Endometrium (tissue), 2 donors: Measurements from ENCODE around the gene PCNT.
"Not testable (repeated sequence)": the region's sequence is repeated elsewhere in the genome, so short reads cannot be mapped to it uniquely, and the experiment has no call there.

ENCODE experiments used
- FAIRE-seq: peaks from 2 replicates; lab custom pipeline; 2012; peaks lifted over from hg19 to GRCh38; lab: Jason Lieb, UNC
- donor health status: control.
- donor health status: control.

Gene PCNT

DNA sequence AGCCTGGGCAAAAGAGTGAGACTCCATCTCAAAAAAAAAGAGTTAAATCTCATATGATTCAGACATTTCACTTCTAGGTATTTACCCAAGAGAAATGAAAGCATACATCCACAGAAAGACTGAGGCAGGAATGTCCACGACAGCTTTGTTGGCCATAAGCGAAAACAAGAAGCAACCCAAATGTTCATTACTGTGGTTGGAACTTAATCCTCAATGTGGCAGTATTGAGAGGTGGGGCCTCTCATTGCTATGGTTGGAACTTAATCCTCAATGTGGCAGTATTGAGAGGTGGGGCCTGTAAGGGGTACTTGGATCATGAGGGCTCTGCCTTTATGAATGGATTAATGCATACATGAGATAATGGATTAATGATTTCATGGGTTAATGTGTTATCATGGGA is 15.5 kb upstream of the PCNT start:
- no peak for FAIRE-seq

DNA sequence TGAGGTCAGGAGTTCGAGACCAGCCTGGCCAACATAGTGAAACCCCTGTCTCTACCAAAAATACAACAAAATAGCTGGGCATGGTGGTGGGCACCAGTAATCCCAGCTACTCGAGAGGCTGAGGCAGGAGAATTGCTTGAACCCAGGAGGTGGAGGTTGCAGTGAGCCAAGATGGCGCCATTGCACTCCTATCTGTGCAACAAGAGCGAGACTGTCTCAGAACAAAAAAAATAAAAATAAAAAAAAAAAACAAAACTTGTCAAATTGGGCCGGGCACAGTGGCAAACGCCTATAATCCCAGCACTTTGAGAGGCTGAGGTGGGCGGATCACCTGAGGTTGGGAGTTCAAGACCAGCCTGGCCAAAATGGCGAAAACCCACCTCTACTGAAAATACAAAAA is 13.7 kb upstream of the PCNT start:
- FAIRE-seq = not testable (repeated sequence)

DNA sequence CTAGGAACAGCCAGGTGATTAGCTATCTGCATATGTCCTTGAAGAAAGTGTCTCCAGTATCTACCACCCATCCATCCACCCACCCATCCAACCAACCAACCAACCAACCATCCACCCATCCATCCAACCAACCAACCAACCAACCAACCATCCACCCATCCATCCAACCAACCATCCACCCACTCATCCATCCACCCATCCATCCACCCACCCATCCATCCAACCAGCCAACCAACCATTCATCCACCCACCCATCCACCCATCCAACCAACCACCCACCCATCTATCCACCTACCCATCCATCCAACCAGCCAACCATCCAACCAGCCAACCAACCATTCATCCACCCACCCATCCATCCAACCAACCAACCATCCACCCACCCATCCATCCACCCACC is 12.4 kb upstream of the PCNT start:
- no peak for FAIRE-seq

DNA sequence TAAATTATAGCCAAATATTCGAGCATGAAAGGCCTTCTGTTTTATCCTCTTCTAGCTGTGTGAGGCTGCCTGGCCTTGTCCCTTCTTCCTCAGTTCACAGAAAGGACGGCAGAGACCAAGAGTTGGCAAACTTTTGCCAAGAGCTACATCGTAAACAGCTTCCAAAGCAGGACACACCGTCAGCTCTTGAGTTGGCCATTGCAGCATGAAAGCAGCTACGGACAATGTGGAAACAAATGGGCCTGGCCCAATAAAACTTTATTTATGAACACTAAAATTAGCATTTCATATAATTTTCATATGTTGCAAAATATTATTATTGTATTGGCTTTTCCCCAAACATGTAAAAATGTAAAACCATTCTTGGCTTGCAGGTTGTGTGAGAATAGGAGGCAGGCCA is 11.0 kb upstream of the PCNT start:
- no peak for FAIRE-seq

DNA sequence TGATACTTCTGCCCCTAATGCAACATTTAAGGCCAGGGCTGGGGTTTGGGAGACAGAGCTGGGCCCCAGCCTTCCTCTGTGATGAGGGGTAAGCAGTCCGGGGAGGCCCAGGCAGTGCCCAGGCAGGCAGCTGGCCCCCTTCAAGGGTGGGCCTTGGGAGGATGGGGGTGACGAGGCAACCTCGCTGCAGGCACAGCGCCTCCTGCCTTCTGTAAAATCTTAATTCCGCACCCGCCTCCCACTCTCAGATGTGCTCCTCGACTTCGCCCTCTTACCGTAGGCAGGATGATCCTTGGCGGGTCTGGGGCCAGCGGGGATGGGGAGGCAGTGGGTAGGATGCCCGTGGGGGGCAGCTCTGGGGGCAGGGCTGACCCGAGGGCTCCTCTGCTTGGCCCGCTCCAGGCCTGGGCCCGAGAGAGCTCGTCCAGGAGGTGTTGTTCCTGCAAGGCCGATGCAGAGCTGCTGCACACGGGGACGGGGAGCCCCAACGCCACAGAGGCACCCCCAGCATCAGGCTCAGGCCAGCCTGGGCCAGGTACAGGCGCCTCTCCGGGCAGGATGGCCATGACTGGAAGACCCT is 9.4 kb upstream of the PCNT start:
- no peak for FAIRE-seq

DNA sequence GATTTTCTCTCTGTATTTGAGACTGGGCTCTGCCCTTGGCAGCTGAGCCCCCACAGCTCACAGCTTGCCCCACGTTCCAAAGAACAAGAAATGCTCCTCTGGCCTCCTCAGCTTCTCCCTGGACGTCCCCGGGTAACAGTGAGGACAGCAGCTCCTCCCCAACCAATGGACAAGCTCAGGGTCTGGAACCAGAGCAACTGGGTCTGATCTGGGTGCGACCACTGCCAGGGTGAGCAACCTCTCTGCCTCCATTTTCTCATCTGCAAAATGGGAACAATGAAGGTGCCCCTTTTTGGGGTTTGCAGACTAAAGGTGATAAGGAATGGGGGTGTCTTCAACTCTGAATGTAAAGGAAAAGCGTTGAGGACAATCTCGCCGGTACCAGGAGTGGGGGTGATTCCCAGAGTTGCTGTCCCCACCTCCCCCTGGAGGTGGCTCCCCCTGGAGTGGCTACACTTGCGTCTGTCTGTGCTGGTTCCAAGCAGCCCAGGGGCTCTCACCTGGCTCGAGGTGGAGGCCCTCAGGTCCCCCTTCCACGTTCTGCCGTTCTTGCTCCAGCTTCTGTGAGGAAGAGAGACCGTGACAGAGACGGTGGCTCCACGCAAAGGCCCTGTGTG is 7.1 kb upstream of the PCNT start:
- no peak for FAIRE-seq

DNA sequence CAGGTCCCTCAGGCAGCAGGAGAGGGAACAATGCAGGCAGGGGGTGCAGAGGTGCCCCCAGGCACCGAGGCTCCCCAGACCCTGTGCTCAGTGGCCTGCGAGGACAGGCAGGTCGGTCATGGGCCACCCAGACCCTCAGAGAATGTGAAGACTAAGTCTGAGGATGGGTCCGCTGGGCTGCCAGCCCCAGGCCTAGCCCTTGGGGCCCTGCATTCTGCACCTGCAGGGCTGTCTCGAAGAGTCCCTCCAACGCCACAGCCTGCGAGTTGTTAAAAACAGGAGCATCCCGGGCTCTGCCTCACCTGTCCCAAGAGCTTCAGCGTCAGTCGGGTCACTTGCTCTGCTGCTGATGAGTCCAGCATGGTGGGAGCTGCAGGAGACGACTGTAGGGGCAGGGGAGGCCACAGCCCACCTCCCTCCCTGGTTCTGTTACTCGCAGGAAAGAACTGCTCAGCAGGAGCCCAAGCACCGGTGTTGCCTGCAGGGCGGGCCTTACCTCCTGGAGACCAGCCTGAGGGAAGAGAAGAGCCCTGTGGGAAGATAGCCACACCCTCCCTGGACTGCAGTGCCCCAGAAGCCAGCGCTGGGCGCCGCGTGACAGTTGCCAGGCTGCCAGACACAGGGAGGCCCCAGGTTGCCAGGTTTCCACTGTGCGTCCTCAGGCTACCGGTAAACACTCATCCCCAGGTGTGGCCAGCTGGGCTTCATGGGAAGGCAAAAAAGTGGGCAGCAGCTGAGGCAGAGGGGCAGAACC is 6.1 kb upstream of the PCNT start:
- FAIRE-seq = no peak

DNA sequence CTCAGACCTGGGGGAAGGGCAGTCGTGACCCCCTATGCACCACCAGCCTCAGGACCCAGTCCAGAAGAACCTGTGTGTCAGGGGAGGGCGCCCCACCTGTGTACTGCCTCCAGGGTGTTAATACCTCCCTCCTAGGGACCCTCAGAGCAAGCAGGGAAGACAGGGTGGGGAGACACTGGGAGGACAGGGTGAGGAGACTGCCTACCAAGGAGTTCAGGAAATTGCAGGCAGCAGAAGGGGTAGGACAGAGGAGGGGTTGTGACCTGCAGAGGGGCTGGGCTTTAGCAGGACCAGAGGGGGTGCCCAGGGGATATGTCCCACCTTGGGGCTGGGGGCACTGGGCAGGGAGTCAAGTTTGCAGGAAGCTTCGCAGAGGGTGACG is 5.5 kb upstream of the PCNT start:
- no peak for FAIRE-seq

DNA sequence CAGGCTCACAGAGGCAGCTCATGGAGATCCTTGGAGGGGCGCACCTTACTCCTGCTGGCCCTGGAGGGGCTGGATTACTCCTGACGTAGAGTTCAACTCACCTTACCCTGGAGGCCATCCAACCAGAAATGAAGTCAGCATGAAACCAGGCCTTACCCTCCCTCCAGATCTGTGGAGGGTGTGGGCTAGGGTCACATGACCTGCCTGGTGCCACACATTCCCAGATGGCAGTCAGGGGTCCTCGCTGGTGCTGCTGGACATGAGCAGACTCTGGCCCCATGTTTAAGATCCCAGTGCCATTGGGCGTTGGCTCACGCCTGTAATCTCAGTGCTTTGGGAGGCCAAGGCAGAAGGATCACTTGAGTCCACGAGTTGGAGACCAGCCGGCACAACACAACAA is 4.8 kb upstream of the PCNT start:
- FAIRE-seq = no peak

DNA sequence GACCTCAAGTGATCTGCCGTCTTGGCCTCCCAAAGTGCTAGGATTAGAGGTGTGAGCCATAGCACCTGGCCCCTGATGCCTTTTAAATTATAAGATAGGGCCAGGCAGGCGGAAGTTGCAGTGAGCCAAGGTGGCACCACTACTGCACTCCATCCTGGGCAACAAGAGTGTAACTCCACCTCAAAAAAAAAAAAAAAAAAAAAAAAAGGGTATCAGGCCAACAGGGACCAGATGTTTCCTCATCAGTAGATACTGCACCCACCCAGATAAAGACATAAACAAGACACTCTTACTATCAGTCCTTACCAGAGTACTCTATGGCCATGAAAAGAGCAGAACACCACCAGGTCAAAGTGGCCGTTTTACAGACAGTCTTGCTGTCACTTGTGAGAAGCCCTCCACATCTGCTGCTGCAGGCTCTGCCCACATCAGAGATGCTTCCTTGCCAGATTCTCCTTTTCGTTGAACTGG is 3.6 kb upstream of the PCNT start:
- FAIRE-seq = no peak

DNA sequence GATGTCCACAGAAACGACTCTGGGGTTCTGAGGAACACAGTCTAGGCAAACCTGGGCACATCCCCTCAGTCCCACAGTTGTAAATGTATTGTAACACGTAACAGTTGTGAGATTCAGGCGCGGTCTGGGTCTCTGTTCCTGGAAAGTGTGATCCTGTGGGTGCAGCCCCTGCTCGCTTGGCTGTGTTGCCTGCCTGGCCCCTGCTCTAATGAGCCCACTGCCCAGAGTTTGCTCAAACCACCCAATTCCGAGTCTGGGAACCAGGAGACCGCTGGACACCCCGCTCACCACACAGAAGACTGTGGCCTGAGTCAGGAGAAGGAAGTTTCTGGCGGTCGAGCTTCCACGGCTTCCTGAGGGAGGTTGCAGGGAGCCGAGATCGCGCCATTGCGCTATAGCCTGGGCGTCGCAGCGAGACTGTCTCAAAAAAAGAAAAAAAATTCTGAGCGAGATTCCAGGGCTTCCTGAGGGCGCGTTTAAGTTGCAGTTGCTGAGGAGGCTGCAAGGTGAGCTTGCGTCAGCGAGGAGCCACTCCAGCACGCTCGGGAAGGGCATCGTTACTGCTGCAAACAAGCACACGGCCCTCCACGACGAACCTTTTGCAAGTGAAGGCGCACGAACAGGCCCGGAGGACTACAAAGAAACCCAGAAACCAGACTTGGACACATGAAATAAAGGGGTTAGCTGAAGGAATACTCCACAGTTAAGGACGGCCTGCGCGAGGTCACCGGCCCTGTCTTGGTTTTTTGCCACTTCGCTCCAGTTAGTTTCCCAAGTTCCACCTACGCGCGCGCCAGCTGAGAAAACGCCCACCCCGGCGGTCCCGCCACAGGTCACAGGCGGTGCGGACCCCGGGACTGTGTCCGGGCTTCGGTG is 1.4 kb upstream of the PCNT start:
- no peak for FAIRE-seq

DNA sequence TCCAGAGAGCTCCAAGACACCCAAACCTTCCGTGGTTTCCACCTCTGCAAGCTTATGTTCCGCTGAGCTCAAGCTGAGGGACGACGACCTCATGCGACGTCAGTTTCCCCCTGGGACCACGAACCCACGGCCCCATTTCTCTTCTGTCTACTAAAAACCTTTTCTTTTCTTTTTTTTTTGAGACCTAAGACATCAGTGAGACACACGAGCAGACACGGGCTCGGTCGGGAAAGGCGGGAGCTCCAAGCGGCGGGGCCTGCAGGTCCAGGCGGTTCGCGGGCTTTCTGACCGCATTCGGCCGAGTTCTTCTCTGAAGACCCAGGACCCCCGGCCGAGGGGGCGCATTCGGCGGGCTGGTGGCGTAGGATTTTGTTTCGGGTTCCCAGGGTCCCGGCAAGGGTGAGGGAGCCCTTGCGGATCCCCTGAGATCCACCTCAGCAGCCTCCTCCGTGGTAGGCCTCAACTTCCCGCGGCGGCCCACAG is 688 bp upstream of the PCNT start:
- no peak for FAIRE-seq

DNA sequence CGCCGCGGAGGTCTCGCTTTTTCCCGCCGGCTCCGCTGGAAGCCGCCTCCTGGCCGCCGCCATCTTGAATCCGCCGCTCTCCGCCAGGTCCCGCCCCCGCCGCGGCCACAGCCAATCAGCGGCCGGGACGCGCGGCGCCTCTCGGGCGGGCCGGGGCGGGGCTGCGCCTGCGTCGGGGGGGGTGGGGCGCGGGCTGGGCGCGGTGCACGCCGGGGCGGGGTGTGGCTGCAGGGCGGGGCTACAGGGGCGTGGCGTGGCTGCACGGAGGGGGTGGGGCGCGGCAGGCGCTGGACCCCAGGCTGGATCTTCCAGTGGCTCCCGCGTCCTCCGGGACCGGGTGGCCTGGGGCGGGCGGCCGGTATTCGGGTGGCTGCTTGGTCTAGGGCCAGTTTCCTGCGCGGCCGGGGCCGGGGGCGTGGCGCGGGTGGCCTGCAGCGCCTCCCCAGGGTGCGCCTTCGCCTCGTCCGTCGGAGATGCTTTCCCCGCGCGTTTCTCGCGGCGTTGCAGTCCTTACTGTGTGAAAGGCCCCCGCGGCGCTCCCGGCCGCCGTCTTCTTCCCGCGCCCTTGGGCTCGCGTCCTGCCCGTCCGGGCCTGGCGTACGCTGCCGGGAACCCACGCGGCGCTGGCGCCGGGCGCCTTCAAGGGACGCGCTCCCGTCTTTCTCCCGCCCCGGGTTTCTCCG is 575 bp downstream of the PCNT start:
- FAIRE-seq = no peak

DNA sequence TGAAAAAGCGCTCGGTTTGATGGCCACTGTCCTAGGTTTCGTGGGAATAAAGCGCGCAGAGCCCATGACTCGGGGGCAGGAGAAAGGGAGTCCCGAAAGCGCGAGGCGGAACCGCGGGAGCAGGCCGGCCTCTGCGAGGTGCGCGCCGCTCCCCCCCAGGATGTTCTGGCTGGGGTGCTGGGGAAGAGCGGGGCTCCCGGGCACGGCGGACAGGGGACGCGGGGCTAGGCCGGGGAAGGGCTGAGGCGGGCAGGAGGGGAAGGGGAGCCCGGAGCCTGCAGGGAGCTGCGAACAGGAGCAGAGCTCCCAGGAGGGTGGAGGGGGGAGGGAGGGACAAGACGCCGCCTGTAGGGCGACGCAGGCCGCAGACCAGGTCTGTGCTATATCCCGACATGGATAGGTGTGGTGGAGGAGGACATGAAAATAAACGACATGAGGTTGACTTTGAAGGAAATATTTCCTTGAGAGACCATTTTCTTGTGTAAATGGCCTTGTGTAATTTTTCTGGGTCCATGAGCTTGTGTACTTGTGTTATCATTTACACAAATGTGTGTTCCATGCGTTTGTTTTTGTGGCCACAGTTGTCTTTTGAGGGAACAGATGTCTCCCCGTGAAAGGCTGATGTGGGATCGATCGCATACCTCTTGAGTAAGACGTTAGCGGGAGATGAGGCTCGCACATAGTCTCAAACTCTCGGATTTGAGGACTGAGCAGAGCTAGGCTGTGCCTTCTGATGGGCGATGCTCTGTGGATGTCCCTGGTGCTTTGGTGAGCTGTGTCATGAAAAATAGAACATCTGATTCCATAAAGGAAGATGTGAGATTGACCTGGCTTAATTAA is 1.3 kb downstream of the PCNT start:
- no peak for FAIRE-seq

DNA sequence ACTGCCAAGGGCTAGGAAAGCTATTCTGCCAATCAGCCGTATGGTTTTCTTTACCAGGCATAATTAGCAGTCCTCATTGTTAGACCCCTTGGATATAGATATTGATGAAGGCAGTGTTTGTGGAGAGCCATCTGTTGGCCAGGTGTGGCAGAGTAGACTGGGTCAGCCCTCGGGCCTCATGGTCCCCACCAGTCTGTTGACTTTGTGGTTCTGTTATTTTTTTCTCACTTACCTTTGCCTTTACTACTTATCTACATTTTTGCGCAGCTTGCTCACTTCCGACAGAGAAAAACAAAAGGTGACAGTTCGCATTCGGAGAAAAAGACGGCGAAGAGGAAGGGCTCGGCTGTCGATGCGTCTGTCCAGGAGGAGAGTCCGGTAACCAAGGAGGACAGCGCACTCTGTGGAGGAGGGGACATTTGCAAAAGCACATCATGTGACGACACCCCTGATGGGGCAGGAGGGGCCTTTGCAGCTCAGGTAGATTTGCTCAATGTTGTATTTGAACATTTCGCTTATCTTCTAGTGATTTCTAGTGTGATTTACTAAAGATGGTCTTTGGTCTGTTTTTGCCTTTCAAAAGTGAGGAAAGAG is 2.3 kb downstream of the PCNT start:
- FAIRE-seq = no peak

DNA sequence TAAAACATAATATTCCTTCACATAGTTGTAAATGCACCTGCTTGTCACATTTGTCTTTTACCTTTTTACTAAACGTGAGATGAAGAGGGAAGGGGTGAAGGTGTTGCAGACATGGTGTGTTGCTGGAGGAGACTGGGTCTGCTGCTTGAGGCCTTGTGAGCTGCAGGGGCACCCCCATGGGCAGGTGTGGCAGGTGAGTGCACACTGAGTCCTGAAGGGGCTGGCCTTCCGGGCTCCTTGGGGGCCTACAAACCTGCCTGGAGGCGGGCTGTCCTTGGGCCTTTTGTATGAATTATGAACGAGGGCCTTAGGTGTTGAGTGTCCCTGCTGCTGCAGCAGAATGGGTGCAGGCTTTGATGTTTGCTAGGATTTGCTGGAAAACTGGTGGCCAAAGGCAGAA is 3.8 kb downstream of the PCNT start:
- no peak for FAIRE-seq

DNA sequence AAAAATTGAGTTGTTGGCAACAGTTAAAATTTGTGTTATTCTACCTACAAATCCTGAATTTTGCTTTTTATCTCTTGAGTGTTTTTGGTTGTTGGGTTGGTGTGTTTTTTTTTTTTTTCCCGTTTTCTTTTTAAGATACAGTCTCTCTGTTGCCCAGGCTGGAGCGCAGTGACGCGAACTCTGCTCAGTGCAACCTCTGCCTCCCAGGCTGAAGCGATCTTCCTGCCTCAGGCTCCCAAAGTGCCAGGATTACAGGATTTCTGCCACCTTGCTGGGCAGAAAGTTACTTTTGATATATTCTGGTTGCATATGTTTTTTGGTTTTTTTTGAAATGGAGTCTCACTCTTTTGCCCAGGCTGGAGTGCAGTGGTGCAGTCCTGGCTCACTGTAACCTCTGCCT is 4.2 kb downstream of the PCNT start:
- FAIRE-seq = no peak

DNA sequence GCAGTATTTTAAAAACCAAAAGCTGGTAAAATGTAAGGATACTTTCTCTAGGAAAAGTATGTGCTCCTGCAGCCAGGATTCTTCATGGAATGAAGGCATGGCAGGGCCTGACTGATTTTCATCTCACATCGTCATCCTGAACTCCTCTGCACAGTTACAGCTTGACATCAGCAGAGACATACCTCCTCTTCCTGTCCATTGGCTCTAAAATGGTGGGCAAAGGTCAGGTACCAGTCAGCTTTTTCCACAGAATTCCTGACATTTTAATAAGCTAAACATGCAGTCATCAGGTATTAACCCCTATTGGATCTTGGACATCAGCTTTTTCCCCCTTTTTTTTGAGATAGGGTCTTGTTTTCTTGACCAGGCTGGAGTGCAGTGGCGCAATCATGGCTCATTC is 5.8 kb downstream of the PCNT start:
- no peak for FAIRE-seq

DNA sequence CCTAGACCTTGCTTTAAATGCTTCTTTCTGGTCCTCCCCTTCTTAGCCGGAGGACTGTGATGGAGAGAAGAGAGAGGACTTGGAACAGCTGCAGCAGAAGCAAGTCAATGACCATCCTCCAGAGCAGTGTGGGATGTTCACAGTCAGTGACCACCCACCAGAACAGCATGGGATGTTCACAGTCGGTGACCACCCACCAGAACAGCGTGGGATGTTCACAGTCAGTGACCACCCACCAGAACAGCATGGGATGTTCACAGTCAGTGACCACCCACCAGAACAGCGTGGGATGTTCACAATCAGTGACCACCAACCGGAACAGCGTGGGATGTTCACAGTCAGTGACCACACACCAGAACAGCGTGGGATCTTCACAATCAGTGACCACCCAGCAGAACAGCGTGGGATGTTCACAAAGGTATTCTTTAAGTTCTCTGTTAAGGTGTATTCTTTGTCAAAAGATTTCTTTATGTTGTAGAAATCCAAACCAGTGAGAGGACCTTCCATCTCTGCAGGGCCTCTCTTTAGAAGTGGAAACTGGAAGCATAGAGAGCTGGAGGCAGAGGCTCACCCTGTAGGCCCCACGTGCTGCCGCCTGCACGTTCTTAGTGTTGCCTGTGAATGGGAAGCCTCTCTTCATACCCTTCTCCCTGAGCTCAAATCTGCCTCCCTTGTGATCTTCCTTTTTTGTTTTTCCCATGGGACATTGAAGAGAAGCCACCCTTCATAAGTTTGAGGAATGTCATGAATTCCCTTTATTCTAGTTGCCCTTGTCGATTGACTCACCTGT is 10.6 kb downstream of the PCNT start:
- FAIRE-seq = no peak

DNA sequence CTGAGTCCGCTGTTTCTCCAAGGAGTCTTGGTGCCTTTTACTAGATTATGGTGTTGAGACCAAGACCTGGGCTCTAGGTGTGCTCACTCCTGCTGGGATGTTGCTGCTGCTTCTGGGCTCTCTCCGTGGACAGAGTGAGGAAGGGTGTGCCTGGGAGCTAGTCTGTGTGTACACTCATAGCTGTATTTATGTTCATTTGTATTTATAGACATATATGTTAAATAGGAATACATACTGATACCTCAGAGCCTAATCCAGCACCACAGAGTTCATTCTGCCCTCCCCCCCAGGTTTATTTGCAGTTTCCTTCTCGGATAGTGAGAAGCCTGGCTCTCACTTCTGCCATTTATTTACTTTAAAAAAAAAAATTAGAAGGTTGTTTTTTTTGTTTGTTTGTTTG is 12.6 kb downstream of the PCNT start:
- no peak for FAIRE-seq
